Left lobe of liver (tissue), 2 donors: Measurements from ENCODE around the gene SLC38A1. TPM values are rescaled to one million over a fixed set of nuclear protein-coding genes. Genes with fewer than 3 reads are reported as not detected.
A peak's percentile ranks its signal among the peaks of the same experiment; 100 is the strongest.
"Not testable (repeated sequence)": the region's sequence is repeated elsewhere in the genome, so short reads cannot be mapped to it uniquely, and the experiment has no call there.

ENCODE experiments used
- ATAC-seq: fragments of 200-7000 bp; cut with Tn5 transposase; one replicate; pipeline ENCODE4 v1.9.1; 2020; ENCODE audit warnings: mild to moderate bottlenecking, moderate library complexity
- DNase-seq: peaks from one replicate; pipeline ENCODE4 v3.0.0-alpha.2; 2020; ENCODE audit warnings: low spot score
- total RNA-seq: library from RNA; stranded (reverse); gene quantifications from one replicate; pipeline ENCODE4 v1.2.1, GENCODE V29; 2021
- donor health status: DM: no; HTN: no; CAD: no; lungs with moderate emphysema.
- donor health status: DM: no; HTN: yes; CAD: no.

Gene SLC38A1
- total RNA-seq, 1 donor from 2014 or later: 7.7 TPM

DNA sequence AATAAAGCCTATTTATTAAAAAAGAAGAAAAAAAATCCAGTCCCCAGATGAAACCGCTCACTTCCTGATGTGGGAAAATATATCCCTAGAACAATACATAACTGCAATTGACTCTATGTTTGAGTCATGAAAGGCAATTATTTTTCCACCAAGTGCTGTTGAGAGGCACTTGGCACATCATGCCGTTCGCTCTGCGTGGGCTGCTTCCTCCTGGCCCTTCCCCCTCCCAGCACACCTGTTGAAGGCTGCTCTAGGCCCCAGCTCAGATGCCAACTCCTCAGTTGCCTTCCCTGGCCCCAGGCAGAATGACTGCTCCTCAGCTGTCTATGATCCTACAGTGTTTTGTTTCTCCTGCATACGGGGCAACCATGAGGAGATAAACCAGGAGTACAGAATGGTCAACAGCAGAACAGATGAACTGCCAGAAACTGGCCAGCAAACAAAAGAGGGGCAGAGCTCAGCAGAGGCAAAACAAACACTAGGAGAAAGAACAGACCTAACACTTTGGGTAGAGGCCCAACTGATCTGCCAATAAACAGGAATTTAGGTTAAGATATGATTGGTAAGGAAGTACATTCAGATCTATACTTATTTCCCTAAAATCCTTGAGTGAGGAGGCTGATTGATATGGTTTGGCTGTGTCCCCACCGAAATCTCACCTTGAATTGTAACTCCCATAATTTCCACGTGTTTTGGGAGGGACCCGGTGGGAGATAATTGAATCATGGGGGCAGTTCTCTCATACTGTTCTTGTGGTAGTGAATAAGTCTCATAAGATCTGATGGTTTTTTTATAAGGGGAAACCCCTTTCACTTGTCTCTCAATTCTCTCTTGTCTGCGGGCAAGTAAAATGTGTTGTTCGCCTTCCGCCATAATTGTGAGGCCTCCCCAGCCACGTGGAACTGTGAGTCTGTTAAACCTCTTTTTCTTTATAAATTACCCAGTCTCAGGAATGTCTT lies 58.6 kb downstream of the SLC38A1 start:
- DNase-seq (peak; percentile 60), ATAC-seq (peak; percentile 95)

- DNase-seq (no peak), ATAC-seq (no peak)
Measured at GRCh38 chr12:46209170-46209569, 59.7 kb downstream of the SLC38A1 start.

DNA sequence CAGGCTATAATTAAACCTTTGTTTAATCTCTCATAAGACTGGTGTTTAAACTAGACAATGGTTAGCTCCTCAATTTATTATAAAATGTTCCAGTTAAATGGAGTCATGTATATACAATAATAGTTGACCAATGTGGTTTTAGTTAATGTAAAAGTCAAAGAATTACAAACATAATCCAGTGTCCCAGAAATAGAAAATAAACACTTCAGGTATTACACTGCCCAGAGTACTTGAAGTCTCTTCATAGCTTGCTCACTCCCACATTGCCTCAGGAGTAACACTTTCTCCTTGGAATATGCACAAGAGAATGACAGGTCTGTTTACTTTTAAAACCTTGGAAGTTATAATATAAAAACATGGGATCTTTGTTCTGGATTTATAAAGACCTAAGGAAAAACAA lies 60.5 kb downstream of the SLC38A1 start:
- DNase-seq (no peak), ATAC-seq (no peak)

DNA sequence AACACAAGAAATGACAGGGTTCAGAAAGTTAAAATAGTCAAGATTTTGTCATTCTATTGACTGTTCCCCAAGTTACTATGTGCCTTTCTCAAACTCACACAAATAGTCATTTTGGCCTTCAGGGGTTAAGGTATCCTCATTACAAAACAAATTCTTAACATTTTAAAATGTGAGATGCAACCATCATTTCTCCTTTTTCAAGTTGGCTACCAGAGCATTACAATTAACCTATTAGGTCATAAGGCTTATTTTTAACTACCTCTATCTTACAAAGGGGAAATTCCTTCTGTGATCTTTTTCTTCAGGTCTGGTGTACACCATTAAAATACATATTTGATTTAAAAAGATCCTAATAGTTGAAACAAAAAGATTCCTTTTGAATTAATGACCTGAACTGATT lies 61.2 kb downstream of the SLC38A1 start:
- no peak for DNase-seq
- ATAC-seq: no peak

DNA sequence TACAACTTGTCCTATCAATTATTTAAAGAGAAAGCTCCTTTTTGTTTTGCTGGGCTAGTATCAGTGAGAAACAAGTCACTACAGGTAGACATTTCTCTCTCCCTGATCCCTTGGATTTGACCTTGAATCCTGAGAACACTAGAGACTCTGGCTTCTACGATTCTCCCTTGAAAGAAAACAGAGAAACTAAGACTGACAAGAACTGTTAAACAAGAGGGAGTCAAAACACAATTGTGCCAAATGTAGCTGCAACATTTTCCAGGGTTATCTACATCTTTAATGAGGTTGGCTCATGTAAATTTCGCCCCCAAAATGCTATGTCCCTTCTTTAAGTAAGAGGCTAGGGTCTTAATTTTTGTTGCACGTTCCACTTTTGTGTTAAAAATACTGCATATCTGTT lies 62.4 kb downstream of the SLC38A1 start:
- DNase-seq (no peak), ATAC-seq (no peak)

DNA sequence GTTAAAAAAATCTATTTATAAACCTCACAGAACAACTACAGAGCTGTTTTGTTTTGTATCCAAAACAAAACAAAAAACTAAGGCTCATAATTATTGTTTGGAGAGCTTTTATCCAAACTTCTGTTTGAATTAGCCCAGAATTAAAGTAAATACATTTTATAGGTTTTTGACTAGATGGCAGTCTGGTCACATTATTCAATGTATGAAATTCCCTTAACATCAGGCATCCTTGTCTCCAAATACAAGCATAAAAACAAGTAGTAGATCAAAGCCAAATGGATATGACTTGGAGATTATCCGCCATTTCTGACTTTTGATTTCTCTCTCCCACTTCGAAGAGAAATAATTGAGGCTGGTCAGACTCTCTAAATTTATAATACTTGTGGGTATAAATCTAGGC lies 63.5 kb downstream of the SLC38A1 start:
- ATAC-seq (no peak), DNase-seq (no peak)

DNA sequence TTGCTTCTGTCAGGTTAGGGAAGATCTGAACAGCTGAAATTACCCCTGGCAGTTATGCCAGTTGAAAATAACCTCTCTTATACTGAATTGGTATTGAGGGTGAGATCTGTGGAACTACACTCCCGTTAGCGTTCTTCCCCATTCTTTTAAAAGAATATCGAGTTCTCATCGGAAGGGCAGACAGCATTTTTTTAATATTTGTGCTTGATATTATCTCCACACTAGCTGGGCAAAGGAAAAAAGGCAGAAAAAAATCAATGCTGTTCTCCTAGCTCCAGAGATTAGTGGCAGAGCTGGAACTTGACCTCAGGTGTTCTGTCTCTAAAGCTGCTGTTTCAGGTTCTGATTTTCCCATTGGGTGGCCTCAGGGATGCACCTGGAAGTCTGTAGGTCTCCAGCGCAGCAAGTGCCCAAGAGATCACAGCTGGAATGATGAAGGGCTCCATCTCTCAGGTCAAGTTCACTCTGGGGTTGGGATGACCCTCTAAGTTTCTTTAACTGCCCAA lies 67.5 kb downstream of the SLC38A1 start:
- no peak for DNase-seq
- ATAC-seq: peak; percentile 80

GRCh38 chr12:46200551-46200950 lies 68.3 kb downstream of the SLC38A1 start:
- DNase-seq (no peak), ATAC-seq (no peak)

- ATAC-seq (no peak), DNase-seq (no peak)
Measured at GRCh38 chr12:46198913-46199312, 69.9 kb downstream of the SLC38A1 start.

DNA sequence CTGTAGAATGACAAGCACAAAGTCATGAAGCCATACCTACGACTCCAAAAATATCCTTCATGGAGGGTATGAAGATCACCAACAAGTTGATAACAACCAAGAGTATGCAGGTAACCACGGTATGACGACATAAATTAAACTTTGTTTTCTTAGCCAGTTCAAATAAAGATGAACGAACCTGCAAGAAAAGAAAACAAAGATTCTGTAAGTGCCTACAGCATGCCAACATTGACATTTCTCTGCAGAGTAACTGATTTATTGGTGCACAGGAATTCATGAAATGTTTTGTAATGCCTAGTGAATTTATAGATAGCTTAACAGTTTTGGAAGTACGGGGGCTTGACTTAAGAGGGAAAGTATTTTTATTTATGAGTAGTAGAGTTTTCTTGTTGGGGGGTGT lies 71.0 kb downstream of the SLC38A1 start:
- DNase-seq (no peak), ATAC-seq (peak; percentile 41)

- not testable (repeated sequence) for ATAC-seq, DNase-seq
Measured at GRCh38 chr12:46190533-46190932, 78.3 kb downstream of the SLC38A1 start.

- no peak for ATAC-seq
- DNase-seq: no peak
Measured at GRCh38 chr12:46188170-46188569, 80.7 kb downstream of the SLC38A1 start.

DNA sequence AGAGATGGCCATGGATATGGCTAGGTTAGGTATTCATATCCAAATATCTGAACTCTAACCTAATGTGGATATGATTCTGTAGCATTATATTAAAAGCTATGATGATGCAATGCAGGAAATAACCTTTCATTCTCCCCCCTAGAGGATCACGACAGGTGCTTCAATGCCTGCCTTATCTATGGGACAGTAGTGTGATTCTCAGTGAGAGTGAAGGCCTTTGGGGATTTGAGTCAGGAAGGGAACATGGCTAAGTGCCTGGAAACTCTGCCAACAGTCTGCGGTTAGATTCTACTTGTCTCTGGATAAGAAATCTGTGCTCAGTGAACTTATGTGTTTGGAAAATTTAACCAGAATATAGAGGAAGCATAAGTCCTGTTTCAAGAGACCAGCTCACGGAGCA lies 81.8 kb downstream of the SLC38A1 start:
- ATAC-seq: peak; percentile 80
- peak; percentile 81 for DNase-seq

DNA sequence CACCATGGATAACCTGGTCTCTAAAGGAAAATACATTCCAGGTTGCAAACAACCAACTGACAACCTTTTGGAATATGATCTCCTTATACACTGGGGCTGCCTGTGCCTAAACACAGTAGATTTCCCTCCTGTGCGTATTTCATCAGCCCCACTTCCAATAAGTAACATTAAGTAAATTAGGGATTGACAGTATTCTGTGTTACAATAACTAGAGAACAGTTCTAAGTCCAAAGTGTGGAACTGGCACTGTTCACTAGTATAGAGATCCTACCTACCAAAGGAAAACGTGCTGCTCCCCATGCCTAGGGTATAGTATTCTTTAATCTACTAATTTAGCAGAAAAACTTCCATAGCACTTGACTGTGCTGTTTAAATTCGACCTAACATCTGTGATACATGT lies 82.8 kb downstream of the SLC38A1 start:
- ATAC-seq (peak; percentile 87), DNase-seq (no peak)

DNA sequence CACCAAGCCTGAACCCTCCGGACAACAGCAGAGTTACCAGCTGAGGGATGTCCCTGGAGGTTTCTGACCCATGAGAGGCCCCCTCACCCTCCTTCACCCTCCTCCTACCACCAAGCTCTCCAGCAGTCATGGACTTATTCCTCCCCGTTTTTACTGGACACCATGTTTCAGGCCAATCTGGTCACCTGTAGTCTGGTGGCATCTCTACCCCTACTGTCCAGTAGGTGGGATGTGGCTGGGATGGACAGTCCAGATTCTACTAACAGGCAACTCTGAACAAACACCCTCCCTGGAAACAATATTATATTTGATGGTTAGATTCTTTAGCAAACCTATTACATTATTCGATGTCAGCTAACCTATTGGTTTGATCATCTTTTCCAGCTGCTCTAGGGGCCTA lies 83.2 kb downstream of the SLC38A1 start:
- DNase-seq (no peak), ATAC-seq (peak; percentile 9)

- ATAC-seq (no peak), DNase-seq (no peak)
Measured at GRCh38 chr12:46184798-46185595, 83.8 kb downstream of the SLC38A1 start.

DNA sequence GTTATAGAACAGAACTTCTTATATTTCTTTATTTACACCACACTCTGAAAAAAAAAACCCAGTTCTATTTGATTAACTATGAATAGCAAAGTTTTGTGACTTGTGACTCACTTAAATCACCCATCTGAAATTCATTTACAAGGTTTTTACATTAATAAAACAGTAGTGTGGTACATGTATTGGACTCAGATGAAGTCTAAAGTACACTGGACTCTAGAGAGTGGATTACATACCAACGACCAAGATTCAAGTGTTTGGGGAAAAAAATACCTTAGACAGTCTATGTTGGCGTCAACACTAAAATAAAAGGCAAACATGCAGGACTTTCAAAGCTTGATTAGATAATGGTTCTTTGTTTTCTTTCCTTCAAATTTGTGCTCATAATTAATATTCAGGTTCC lies 85.7 kb downstream of the SLC38A1 start:
- ATAC-seq: no peak

GRCh38 chr12:46181465-46181864 lies 87.4 kb downstream of the SLC38A1 start:
- DNase-seq (no peak), ATAC-seq (no peak)

More for the DNA sequence above, 85.7 kb downstream of the SLC38A1 start:
- DNase-seq: no peak

DNA sequence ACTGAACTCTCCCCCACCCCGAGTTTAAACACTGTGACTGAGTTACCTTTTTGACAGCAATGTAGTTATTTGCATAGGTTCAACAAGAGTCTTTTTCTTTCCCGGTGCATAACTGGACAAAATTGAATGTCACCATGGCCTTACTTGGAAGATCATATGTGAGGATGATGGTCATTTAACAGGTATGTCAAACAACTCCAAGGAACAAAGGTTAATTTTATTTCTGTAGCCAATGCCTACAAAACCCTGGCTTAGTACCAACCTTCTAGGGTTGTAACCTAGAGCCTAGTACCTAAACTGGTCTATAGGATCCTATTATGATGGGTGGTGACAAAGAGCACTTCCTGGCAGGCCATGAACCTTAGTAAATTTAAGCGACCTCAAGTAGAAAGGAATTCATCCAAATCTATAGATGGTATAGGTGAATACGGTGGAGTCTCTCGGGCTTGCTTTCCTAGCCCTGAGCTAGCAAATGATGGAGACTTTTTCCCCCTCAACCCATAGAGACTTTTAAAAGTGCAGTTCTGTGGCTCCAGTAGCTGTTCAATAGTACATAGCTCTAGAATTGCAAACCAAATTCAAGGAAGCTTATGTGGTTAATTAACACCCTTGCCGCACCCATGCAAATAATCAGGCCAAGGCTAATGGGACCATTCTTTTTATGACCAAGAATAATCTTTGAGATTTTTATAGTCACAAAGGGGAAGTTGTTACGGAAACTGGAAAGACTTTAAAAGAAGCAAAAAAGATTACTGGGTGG lies 89.0 kb downstream of the SLC38A1 start:
- DNase-seq: no peak
- ATAC-seq: peak; percentile 42

GRCh38 chr12:46177837-46178608 lies 90.8 kb downstream of the SLC38A1 start:
- ATAC-seq: no peak
- DNase-seq: no peak
